ENCODE data around the gene ENPP1. TPM values are rescaled to one million over a fixed set of nuclear protein-coding genes. Genes with fewer than 3 reads are reported as not detected.

The ENPP1 gene
- total and polyA plus RNA-seq, 2 of the 4 experiments (the other 2 are of a cell fraction), result 10.9 to 38.9 TPM

DNA sequence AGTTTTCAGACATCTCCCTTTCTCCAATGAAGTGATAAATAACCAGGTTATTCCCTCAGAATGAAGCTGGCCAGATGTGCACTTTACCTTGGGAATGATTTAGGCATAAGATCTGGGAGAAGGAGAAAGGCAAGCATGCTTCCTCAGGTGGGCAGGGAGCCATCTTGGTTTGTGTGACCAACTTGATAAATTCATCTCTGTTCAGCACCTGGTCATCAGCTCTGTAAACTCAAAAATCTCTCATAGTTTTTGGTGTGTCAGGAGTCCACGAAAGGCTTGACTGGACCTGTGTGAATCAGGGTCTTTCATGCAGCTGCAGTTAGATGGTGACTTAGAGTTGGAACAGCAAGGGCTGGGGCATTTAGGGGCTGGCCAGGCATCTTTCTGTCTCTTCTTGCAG lies 24.5 kb downstream of the ENPP1 start:
- no peak overlapping the region for H3K14ac ChIP-seq (replicated peaks; ENCODE audit: low read depth, low read length)
- ATAC-seq (ENCODE audit: low read depth) (no peak), DNase-seq (no peak)
- no peaks in the 10 kb centered on the region for H4K20me1 ChIP-seq (ENCODE audit: insufficient read depth, low read length)
- H3K9me3 ChIP-seq (ENCODE audit: control insufficient read depth, insufficient read depth, low read length), result no peaks in the 10 kb centered on the region
- no peak overlapping the region for H2AK9ac ChIP-seq (replicated peaks; ENCODE audit: low read depth, low read length, poor library complexity)
- H3K79me1 ChIP-seq (ENCODE audit: low read depth in 1 of 2, low read length in 2 of 2), result peaks cover 0 to 15% of the 10 kb centered on the region in 2 experiments; a peak in 3 of 4 replicates
- no peak overlapping the region for H4K91ac ChIP-seq (ENCODE audit: insufficient read depth, low read depth, low read length)
- no peak for TF ChIP-seq BHLHE40 (IDR thresholded peaks at IDR 0.05; ENCODE audit: low read depth, low read length)
- TF ChIP-seq FOS (IDR thresholded peaks at IDR 0.05; ENCODE audit: low read depth, low read length), result no peak
- TF ChIP-seq MAFK (IDR thresholded peaks at IDR 0.05; ENCODE audit: low read depth, low read length), result no peak
- no peak for TF ChIP-seq ELK1 (IDR thresholded peaks at IDR 0.05; ENCODE audit: borderline replicate concordance, low read depth, low read length)
- no peak for TF ChIP-seq MAZ (IDR thresholded peaks at IDR 0.05; ENCODE audit: borderline replicate concordance, low read depth, low read length)
- TF ChIP-seq MXI1 (IDR thresholded peaks at IDR 0.05; ENCODE audit: borderline replicate concordance, low read depth, low read length), result no peak
- TF ChIP-seq SMC3 (IDR thresholded peaks at IDR 0.05; ENCODE audit: low read depth, low read length), result no peak
- TF ChIP-seq CEBPB (IDR thresholded peaks at IDR 0.05; ENCODE audit: low read depth, low read length), result no peak
- no peak for TF ChIP-seq CTCF (conservative IDR thresholded peaks at IDR 0.05; ENCODE audit: low read depth, low read length)
- no peak for TF ChIP-seq RAD21 (IDR thresholded peaks at IDR 0.05; ENCODE audit: low read length)
- no peak for TF ChIP-seq NFE2L2 (IDR thresholded peaks at IDR 0.05; ENCODE audit: low read depth, low read length)
- TF ChIP-seq POLR2A (IDR thresholded peaks at IDR 0.05; ENCODE audit: low read depth, low read length), result no peak
- TF ChIP-seq CHD1 (IDR thresholded peaks at IDR 0.05; ENCODE audit: low read depth, low read length), result no peak
- no peak overlapping the region for H3K23ac ChIP-seq (ENCODE audit: low read depth, low read length)
- no peaks in the 10 kb centered on the region for H3K36me3 ChIP-seq (ENCODE audit: control insufficient read depth, insufficient read depth, low read length)
- H3K27me3 ChIP-seq (ENCODE audit: control insufficient read depth, insufficient read depth, low read length), result no peaks in the 10 kb centered on the region
- 0 out of 2 replicates have a peak overlapping the region, but pooled peaks have one; percentile 15 for H2AK5ac ChIP-seq (ENCODE audit: low read depth, low read length)
- H2BK120ac ChIP-seq (ENCODE audit: low read depth, low read length), result no peak overlapping the region
- intact Hi-C loops (cut with micrococcal nuclease) (no loop called here), dilution Hi-C loops (cut with HindIII; ENCODE audit: low sequenced_read_pairs, unreplicated experiment) (no loop called here), in situ Hi-C loops (cut with MboI; ENCODE audit: low sequenced_read_pairs) (no loop called here)
- 0 out of 2 replicates have a peak, but pooled peaks cover 2% of the 10 kb centered on the region for H3K4me1 ChIP-seq (ENCODE audit: control insufficient read depth, insufficient read depth, low read length)
- H3K4me2 ChIP-seq (ENCODE audit: low read depth, low read length), result no peak overlapping the region
- CTCF ChIA-PET, result no interaction called here
- no peak overlapping the region for H4K8ac ChIP-seq (ENCODE audit: low read depth in 2 of 2, low read length in 2 of 2)
- H3K56ac ChIP-seq (ENCODE audit: extremely low read depth, insufficient read depth, low read length), result no peak overlapping the region
- no peak overlapping the region for H2BK15ac ChIP-seq (ENCODE audit: low read depth, low read length)
- H3K4me3 ChIP-seq (ENCODE audit: insufficient read depth, low read depth, low read length), result no peak overlapping the region
- H3K27ac ChIP-seq (ENCODE audit: insufficient read depth, low read length), result no peak overlapping the region
- no peak overlapping the region for H3K9ac ChIP-seq (ENCODE audit: low read depth, low read length)
- no CpG with 5 or more reads among the region's 1 CpG for WGBS, 2 experiments (ENCODE audit: extremely low coverage in 2 of 2, insufficient read length in 1 of 2)
- H2AFZ ChIP-seq (replicated peaks; ENCODE audit: low read length, poor library complexity), result no peak overlapping the region
- H4K5ac ChIP-seq (ENCODE audit: low read depth, low read length), result no peak overlapping the region
- H3K18ac ChIP-seq (ENCODE audit: low read depth, low read length), result no peak overlapping the region
- no TSS peak for BruUV-seq (replicated peaks)
- H3K4ac ChIP-seq (ENCODE audit: low read depth, low read length), result no peak overlapping the region
- POLR2A ChIA-PET (ENCODE audit: unreplicated experiment), result no interaction called here
- H2BK20ac ChIP-seq (ENCODE audit: low read depth, low read length), result no peak overlapping the region
- no peak overlapping the region for H2BK5ac ChIP-seq (ENCODE audit: low read depth, low read length, poor library complexity, severe bottlenecking)
- H3K9me1 ChIP-seq (ENCODE audit: insufficient read depth, low read length), result no peaks in the 10 kb centered on the region

All from IMR-90 (cell line).